IPS-18a (cell line): ENCODE measurements around the gene SLC50A1.
"Not testable (repeated sequence)": the region's sequence is repeated elsewhere in the genome, so short reads cannot be mapped to it uniquely, and the experiment has no call there.

Experiments used
- H3K27ac ChIP-seq: one replicate; pipeline ENCODE4 v1.5.1; 2013; ENCODE audit warnings: low read length
- H3K27me3 ChIP-seq: one replicate; pipeline ENCODE4 v1.6.1; 2013; ENCODE audit warnings: mild to moderate bottlenecking, low read length; ENCODE audit not compliant: control insufficient read depth, insufficient read depth
- H3K36me3 ChIP-seq: one replicate; pipeline ENCODE4 v1.6.1; 2013; ENCODE audit warnings: low read depth, low read length; ENCODE audit not compliant: control insufficient read depth
- H3K4me1 ChIP-seq: one replicate; pipeline ENCODE4 v1.6.1; 2013; ENCODE audit warnings: low read depth, low read length; ENCODE audit not compliant: control insufficient read depth
- H3K4me3 ChIP-seq: one replicate; pipeline ENCODE4 v1.5.1; 2013; ENCODE audit warnings: low read length
- H3K9ac ChIP-seq: one replicate; pipeline ENCODE4 v1.6.1; 2013; ENCODE audit warnings: mild to moderate bottlenecking, low read length, moderate library complexity
- H3K9me3 ChIP-seq: one replicate; pipeline ENCODE4 v1.6.1; 2013; ENCODE audit warnings: low read depth, low read length; ENCODE audit not compliant: control insufficient read depth

Gene SLC50A1

GRCh38 chr1:155104605-155105534 is 30.8 kb upstream of the SLC50A1 start:
- no peak overlapping the region for H3K27ac ChIP-seq
- no peak overlapping the region for H3K9ac ChIP-seq
- no peaks in the 10 kb centered on the region for H3K36me3 ChIP-seq

GRCh38 chr1:155105604-155106011 is 30.0 kb upstream of the SLC50A1 start:
- Histone ChIP-seq H3K4me1 (no peaks in the 10 kb centered on the region), H3K36me3 (no peaks in the 10 kb centered on the region), H3K27ac (no peak overlapping the region), H3K9ac (no peak overlapping the region), H3K4me3 (no peak overlapping the region), H3K9me3 (no peaks in the 10 kb centered on the region), H3K27me3 (no peaks in the 10 kb centered on the region)

More at GRCh38 chr1:155104605-155105534, 30.8 kb upstream of the SLC50A1 start:
- H3K9me3 ChIP-seq = no peaks in the 10 kb centered on the region
- no peak overlapping the region for H3K4me3 ChIP-seq
- no peaks in the 10 kb centered on the region for H3K27me3 ChIP-seq
- H3K4me1 ChIP-seq = no peaks in the 10 kb centered on the region

GRCh38 chr1:155106862-155107261 is 28.8 kb upstream of the SLC50A1 start:
- H3K4me3 ChIP-seq = no peak overlapping the region
- no peak overlapping the region for H3K9ac ChIP-seq
- H3K36me3 ChIP-seq = no peaks in the 10 kb centered on the region
- H3K27ac ChIP-seq = no peak overlapping the region
- H3K9me3 ChIP-seq = no peaks in the 10 kb centered on the region
- no peaks in the 10 kb centered on the region for H3K27me3 ChIP-seq
- H3K4me1 ChIP-seq = no peaks in the 10 kb centered on the region

- Histone ChIP-seq H3K4me1 (no peaks in the 10 kb centered on the region), H3K27ac (no peak overlapping the region), H3K9ac (no peak overlapping the region), H3K27me3 (no peaks in the 10 kb centered on the region), H3K4me3 (no peak overlapping the region), H3K36me3 (no peaks in the 10 kb centered on the region), H3K9me3 (no peaks in the 10 kb centered on the region)
Measured at GRCh38 chr1:155107309-155108264, 28.1 kb upstream of the SLC50A1 start.

GRCh38 chr1:155108296-155108695 is 27.4 kb upstream of the SLC50A1 start:
- no peak overlapping the region for H3K9ac ChIP-seq
- H3K4me3 ChIP-seq = no peak overlapping the region
- no peaks in the 10 kb centered on the region for H3K4me1 ChIP-seq
- no peaks in the 10 kb centered on the region for H3K9me3 ChIP-seq
- H3K27ac ChIP-seq = no peak overlapping the region
- no peaks in the 10 kb centered on the region for H3K36me3 ChIP-seq
- H3K27me3 ChIP-seq = no peaks in the 10 kb centered on the region

- Histone ChIP-seq H3K4me1 (no peaks in the 10 kb centered on the region), H3K4me3 (no peak overlapping the region), H3K27me3 (no peaks in the 10 kb centered on the region), H3K9me3 (no peaks in the 10 kb centered on the region), H3K27ac (no peak overlapping the region), H3K9ac (no peak overlapping the region), H3K36me3 (no peaks in the 10 kb centered on the region)
Measured at GRCh38 chr1:155110381-155110780, 25.3 kb upstream of the SLC50A1 start.

- Histone ChIP-seq H3K4me3 (no peak overlapping the region), H3K27me3 (no peaks in the 10 kb centered on the region), H3K27ac (no peak overlapping the region), H3K36me3 (no peaks in the 10 kb centered on the region), H3K9ac (no peak overlapping the region), H3K4me1 (no peaks in the 10 kb centered on the region), H3K9me3 (no peaks in the 10 kb centered on the region)
Measured at GRCh38 chr1:155110826-155111225, 24.8 kb upstream of the SLC50A1 start.

- Histone ChIP-seq H3K9me3 (no peaks in the 10 kb centered on the region), H3K4me3 (no peak overlapping the region), H3K27ac (no peak overlapping the region), H3K27me3 (no peaks in the 10 kb centered on the region), H3K4me1 (no peaks in the 10 kb centered on the region), H3K9ac (no peak overlapping the region), H3K36me3 (no peaks in the 10 kb centered on the region)
Measured at GRCh38 chr1:155113450-155113980, 22.1 kb upstream of the SLC50A1 start.

GRCh38 chr1:155116113-155116764 is 19.4 kb upstream of the SLC50A1 start:
- Histone ChIP-seq H3K9ac (no peak overlapping the region), H3K4me1 (no peaks in the 10 kb centered on the region), H3K27me3 (peaks cover 11% of the 10 kb centered on the region), H3K4me3 (no peak overlapping the region), H3K27ac (no peak overlapping the region), H3K36me3 (no peaks in the 10 kb centered on the region), H3K9me3 (no peaks in the 10 kb centered on the region)

- no peak overlapping the region for H3K27ac ChIP-seq
- H3K9ac ChIP-seq = no peak overlapping the region
- no peaks in the 10 kb centered on the region for H3K36me3 ChIP-seq
- peaks cover 11% of the 10 kb centered on the region for H3K27me3 ChIP-seq
- H3K9me3 ChIP-seq = no peaks in the 10 kb centered on the region
- H3K4me3 ChIP-seq = no peak overlapping the region
- no peaks in the 10 kb centered on the region for H3K4me1 ChIP-seq
Measured at GRCh38 chr1:155117610-155118009, 18.0 kb upstream of the SLC50A1 start.

- not testable (repeated sequence) for H3K9me3 ChIP-seq, H3K36me3 ChIP-seq, H3K4me1 ChIP-seq, H3K9ac ChIP-seq, H3K27ac ChIP-seq, H3K4me3 ChIP-seq
- H3K27me3 ChIP-seq = peaks cover 11% of the 10 kb centered on the region
Measured at GRCh38 chr1:155118090-155118489, 17.6 kb upstream of the SLC50A1 start.
